Keratinocyte (primary cell): ENCODE data around the gene FBXO9.

Experiments
- CTCF ChIP-seq, 3 experiments: IDR thresholded peaks in 1 of 3; conservative IDR thresholded peaks in 1 of 3; optimal IDR thresholded peaks in 1 of 3; 2 replicates in 2 of 3; 3 replicates in 1 of 3; pipeline versions ENCODE3 to v1.5.1; 2011; ENCODE audit warnings: low read length in 3 of 3, mild to moderate bottlenecking in 3 of 3, moderate library complexity in 2 of 3, control low read depth in 1 of 3, inconsistent platforms in 1 of 3; ENCODE audit not compliant: insufficient read depth in 2 of 3; ENCODE audit errors: extremely low read depth in 1 of 3
- EZH2 ChIP-seq: IDR thresholded peaks from one replicate; pipeline ENCODE4 v1.6.1; 2012; ENCODE audit warnings: inconsistent platforms, mild to moderate bottlenecking, low read length, moderate library complexity

GRCh38 chr6:53038141-53038540, 27.1 kb upstream of the FBXO9 start:
- TF ChIP-seq CTCF (optimal IDR thresholded peaks at IDR 0.05 in 1 of 3, IDR thresholded peaks at IDR 0.05 in 1 of 3, conservative IDR thresholded peaks at IDR 0.05 in 1 of 3; ENCODE audit: extremely low read depth in 1 of 3, insufficient read depth in 2 of 3, low read length in 3 of 3) (no peak), EZH2 (no peak)
